GM23338 (cell line): ENCODE data around the gene LTBP4.

Experiments
- CREB1 ChIP-seq: fragments of 250-450 bp; sonication (Bioruptor Pico); IDR thresholded peaks from 2 replicates; pipeline ENCODE4 v1.5.0; 2020; ENCODE audit warnings: low read depth, mild to moderate bottlenecking, moderate library complexity
- CTCF ChIP-seq, 2 experiments: fragments of 200-600 bp in 1 of 2; sonication (generic) in 1 of 2; conservative IDR thresholded peaks; 2 replicates each; pipeline versions ENCODE4 v1.5.1 to v1.6.1; 2016 to 2017; ENCODE audit warnings: antibody characterized with exemption in 2 of 2, low read depth in 2 of 2, mild to moderate bottlenecking in 2 of 2, moderate library complexity in 1 of 2
- EZH2 ChIP-seq: fragments of 200-600 bp; sonication (generic); IDR thresholded peaks from one replicate; pipeline ENCODE4 v1.8.0; 2017; ENCODE audit warnings: antibody characterized with exemption, mild to moderate bottlenecking, low read depth; ENCODE audit not compliant: unreplicated experiment
- POLR2AphosphoS5 ChIP-seq: IDR thresholded peaks from 2 replicates; pipeline ENCODE4 v1.6.1; 2016; ENCODE audit warnings: antibody characterized with exemption, low read depth
- REST ChIP-seq: IDR thresholded peaks from one replicate; pipeline ENCODE4 v1.6.1; 2018; ENCODE audit warnings: antibody characterized with exemption; ENCODE audit not compliant: unreplicated experiment
- ZNF114 ChIP-seq: fragments of 250-450 bp; sonication (Bioruptor Pico); IDR thresholded peaks from 2 replicates; pipeline ENCODE4 v1.5.0; 2020; ENCODE audit warnings: mild to moderate bottlenecking, moderate library complexity
- ZNF331 ChIP-seq: fragments of 250-450 bp; sonication (Bioruptor Pico); IDR thresholded peaks from 2 replicates; pipeline ENCODE4 v1.5.0; 2020; ENCODE audit warnings: low read depth, mild to moderate bottlenecking, moderate library complexity

- no peak for TF ChIP-seq POLR2AphosphoS5
- TF ChIP-seq EZH2 = no peak
- TF ChIP-seq CTCF (conservative IDR thresholded peaks at IDR 0.05; ENCODE audit: low read depth in 2 of 2) = no peak
- TF ChIP-seq ZNF114 = no peak
- no peak for TF ChIP-seq ZNF331
- TF ChIP-seq REST = no peak
- TF ChIP-seq CREB1 (CRISPR knock-in tag) = no peak
Measured at GRCh38 chr19:40672573-40673299, 71.6 kb downstream of the LTBP4 start.
